CD4-positive, alpha-beta T cell treated with Interleukin-6 at 100 ng/mL for 8 hours (primary cell): ENCODE results near the gene PCDHGA10.
"Not testable (repeated sequence)": the region's sequence is repeated elsewhere in the genome, so short reads cannot be mapped to it uniquely, and the experiment has no call there.

ENCODE experiments used
- DNase-seq: peaks from one replicate; pipeline ENCODE4 v3.0.0-alpha.2; 2020; ENCODE audit warnings: mixed read lengths, low spot score

The PCDHGA10 gene

GRCh38 chr5:141420855-141421488 lies 8.2 kb downstream of the PCDHGA10 start, which contains the start of gene PCDHGA11:
PCDHGA11 (plus strand) TSS chr5:141421051; CDS start chr5:141421228, 177 bp downstream.
- peak; percentile 8 for DNase-seq

DNA sequence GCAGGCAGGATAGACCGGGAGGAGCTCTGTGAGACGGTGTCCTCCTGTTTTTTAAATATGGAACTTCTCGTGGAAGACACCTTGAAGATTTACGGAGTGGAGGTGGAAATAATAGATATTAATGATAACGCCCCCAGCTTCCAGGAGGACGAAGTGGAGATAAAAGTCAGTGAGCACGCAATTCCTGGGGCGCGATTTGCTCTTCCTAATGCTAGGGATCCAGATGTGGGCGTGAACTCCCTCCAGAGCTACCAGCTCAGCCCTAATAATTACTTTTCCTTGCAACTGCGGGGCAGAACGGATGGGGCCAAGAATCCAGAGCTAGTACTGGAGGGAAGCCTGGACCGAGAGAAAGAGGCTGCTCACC lies 8.7 kb downstream of the PCDHGA10 start:
- DNase-seq, result no peak

- no peak for DNase-seq
These were observed 10.0 kb downstream of the PCDHGA10 start for GRCh38 chr5:141422742-141423291.

GRCh38 chr5:141427783-141428426 lies 15.1 kb downstream of the PCDHGA10 start:
- DNase-seq, result no peak

DNA sequence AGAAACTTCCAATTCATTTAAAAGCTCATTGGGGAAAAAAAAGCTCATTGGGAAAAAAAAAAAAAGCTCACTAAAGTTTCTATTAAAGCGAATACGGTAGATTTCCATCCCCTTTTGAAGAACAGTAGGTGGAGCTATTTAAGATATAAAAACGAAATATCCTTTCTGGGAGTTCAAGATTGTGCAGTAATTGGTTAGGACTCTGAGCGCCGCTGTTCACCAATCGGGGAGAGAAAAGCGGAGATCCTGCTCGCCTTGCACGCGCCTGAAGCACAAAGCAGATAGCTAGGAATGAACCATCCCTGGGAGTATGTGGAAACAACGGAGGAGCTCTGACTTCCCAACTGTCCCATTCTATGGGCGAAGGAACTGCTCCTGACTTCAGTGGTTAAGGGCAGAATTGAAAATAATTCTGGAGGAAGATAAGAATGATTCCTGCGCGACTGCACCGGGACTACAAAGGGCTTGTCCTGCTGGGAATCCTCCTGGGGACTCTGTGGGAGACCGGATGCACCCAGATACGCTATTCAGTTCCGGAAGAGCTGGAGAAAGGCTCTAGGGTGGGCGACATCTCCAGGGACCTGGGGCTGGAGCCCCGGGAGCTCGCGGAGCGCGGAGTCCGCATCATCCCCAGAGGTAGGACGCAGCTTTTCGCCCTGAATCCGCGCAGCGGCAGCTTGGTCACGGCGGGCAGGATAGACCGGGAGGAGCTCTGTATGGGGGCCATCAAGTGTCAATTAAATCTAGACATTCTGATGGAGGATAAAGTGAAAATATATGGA lies 17.7 kb downstream of the PCDHGA10 start, which contains the start of gene PCDHGA12:
TSS of gene PCDHGA12 (plus strand) at position 176 of the 782 bp plus-strand sequence. CDS start at position 429, 253 bp downstream.
- DNase-seq, result no peak

DNA sequence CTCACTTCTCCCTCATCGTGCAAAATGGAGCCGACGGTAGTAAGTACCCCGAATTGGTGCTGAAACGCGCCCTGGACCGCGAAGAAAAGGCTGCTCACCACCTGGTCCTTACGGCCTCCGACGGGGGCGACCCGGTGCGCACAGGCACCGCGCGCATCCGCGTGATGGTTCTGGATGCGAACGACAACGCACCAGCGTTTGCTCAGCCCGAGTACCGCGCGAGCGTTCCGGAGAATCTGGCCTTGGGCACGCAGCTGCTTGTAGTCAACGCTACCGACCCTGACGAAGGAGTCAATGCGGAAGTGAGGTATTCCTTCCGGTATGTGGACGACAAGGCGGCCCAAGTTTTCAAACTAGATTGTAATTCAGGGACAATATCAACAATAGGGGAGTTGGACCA lies 18.5 kb downstream of the PCDHGA10 start:
- DNase-seq, result no peak

DNA sequence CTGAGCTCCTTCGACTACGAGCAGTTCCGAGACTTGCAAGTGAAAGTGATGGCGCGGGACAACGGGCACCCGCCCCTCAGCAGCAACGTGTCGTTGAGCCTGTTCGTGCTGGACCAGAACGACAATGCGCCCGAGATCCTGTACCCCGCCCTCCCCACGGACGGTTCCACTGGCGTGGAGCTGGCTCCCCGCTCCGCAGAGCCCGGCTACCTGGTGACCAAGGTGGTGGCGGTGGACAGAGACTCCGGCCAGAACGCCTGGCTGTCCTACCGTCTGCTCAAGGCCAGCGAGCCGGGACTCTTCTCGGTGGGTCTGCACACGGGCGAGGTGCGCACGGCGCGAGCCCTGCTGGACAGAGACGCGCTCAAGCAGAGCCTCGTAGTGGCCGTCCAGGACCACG lies 19.5 kb downstream of the PCDHGA10 start:
- not testable (repeated sequence) for DNase-seq

- DNase-seq, result not testable (repeated sequence)
These were observed 19.9 kb downstream of the PCDHGA10 start for GRCh38 chr5:141432726-141433125.

DNA sequence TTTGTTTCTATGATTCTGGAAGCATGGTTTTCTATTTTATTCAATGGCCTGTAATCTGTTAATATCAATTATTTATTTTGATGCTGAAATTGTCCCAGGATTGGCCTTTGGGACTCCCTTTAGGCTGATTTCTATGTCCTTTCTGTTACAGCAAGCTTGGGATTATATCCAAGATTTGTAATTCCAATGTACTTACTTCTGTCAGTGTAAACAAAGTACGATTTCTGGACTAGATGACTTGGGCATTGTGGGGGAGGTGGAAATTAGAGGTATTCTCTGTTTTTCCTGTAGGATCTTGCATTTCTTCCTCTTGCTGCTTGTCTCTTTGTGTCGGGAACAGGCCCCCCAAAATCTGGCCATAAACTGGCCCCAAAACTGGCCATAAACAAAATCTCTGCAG lies 21.2 kb downstream of the PCDHGA10 start:
- DNase-seq, result no peak

DNA sequence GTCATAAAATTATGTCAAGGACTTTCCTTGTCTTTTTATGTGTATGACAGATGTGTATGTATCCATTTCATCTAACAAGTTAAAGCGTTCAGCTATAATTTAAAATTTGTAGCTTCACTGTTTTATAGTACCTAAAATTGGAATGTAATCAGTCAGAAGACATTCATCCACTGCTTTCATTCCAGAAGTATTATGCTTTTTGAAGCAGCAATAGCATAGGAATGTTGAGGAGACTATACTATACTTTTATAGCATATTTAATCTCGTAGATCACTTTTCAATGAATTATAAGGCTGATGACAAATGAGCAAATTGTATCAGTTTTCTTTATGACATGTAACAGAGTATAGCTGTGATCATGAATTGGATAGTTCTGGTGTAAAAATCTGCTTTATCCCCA lies 24.4 kb downstream of the PCDHGA10 start:
- DNase-seq, result no peak

DNA sequence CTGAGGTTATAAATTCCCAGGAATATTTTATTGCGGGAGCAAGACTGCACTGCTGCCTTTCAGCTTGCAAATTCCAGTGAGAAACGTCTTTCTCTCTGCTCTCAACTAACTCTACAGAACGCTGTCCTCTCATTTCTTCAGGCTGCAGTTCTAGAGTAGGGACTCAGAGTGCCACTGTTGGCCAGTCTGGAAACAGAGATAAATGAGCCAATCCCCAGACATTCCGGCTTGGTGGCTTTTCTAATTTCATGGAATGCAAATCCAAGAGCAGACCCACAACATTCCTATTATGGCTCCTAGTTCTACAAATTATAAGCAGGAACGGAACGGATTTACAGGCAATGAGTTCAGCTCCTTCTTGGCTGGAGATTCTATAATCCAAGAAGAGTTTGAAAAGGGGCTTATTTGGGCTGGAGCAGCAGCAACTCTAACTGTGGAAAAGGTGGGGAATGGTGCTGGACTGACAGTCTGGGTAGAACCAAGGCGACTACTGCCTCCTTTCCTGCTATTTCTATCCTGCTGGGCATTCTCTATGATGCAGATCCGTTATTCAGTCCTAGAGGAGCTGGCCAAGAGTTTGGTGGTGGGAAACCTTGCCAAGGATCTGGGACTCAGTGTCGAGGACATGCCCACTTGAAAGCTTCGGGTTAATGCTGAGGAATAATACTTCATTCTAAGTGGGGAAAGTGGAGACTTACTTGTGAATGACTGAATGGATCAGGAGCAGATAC lies 26.8 kb downstream of the PCDHGA10 start:
- no peak for DNase-seq

DNA sequence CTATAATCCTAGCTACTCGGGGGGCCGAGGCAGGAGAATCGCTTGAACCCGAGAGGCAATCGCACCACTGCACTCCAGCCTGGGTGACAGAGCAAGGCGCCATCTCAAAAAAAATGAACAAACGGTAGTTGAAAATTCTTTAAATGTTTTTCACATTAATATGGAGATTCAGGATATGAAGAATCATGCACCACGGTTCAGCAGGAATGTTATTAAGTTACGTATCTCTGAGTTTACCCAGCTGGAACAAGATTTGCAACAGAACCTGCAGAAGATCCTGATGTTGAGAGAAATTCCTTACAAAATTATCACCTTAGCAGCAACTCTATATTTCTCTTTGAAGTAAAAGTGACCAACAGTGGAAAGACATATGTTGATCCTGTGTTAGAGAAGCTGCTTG lies 27.6 kb downstream of the PCDHGA10 start:
- DNase-seq, result no peak

- no peak for DNase-seq
These were observed 28.9 kb downstream of the PCDHGA10 start for GRCh38 chr5:141441571-141442170.

GRCh38 chr5:141465351-141465750 lies 52.6 kb downstream of the PCDHGA10 start:
- DNase-seq, result no peak
